ENCODE results near the gene DAZAP1.

The DAZAP1 gene

GRCh38 chr19:1440418-1440801 is 33.0 kb downstream of the DAZAP1 start:
- H3K27ac ChIP-seq = peak overlapping the region; percentile 88

GRCh38 chr19:1441022-1441426 is 33.6 kb downstream of the DAZAP1 start:
- TF ChIP-seq CTCF (IDR thresholded peaks at IDR 0.05) (no peak), ZFX (IDR thresholded peaks at IDR 0.05; ENCODE audit: borderline replicate concordance) (no peak)
- peak overlapping the region; percentile 88 for H3K27ac ChIP-seq

More at GRCh38 chr19:1440418-1440801, 33.0 kb downstream of the DAZAP1 start:
- no peak for TF ChIP-seq ZFX (IDR thresholded peaks at IDR 0.05; ENCODE audit: borderline replicate concordance)
- TF ChIP-seq CTCF (IDR thresholded peaks at IDR 0.05) = no peak

GRCh38 chr19:1441677-1442438 is 34.5 kb downstream of the DAZAP1 start:
- TF ChIP-seq ZFX (IDR thresholded peaks at IDR 0.05; ENCODE audit: borderline replicate concordance) = no peak
- no peak for TF ChIP-seq CTCF (IDR thresholded peaks at IDR 0.05)
- H3K27ac ChIP-seq = peak overlapping the region; percentile 88

GRCh38 chr19:1445185-1445931 is 38.0 kb downstream of the DAZAP1 start:
- TF ChIP-seq ZFX (IDR thresholded peaks at IDR 0.05; ENCODE audit: borderline replicate concordance) (no peak), CTCF (IDR thresholded peaks at IDR 0.05) (peak; percentile 99)
- H3K27ac ChIP-seq = peak overlapping the region; percentile 88

- no peak for TF ChIP-seq CTCF (IDR thresholded peaks at IDR 0.05)
- no peak for TF ChIP-seq ZFX (IDR thresholded peaks at IDR 0.05; ENCODE audit: borderline replicate concordance)
- H3K27ac ChIP-seq = no peak overlapping the region
Measured at GRCh38 chr19:1445932-1446712, 38.7 kb downstream of the DAZAP1 start.

- TF ChIP-seq ZFX (IDR thresholded peaks at IDR 0.05; ENCODE audit: borderline replicate concordance) (no peak), CTCF (IDR thresholded peaks at IDR 0.05) (no peak)
- H3K27ac ChIP-seq = no peak overlapping the region
Measured at GRCh38 chr19:1446713-1447481, 39.5 kb downstream of the DAZAP1 start.

Measured in 22Rv1 (cell line).